PFSK-1 (cell line): ENCODE measurements around the gene ABI1.

Experiments used
- FOXP2 ChIP-seq: optimal IDR thresholded peaks from 2 replicates; pipeline ENCODE3; 2011; ENCODE audit warnings: borderline replicate concordance, control low read depth, inconsistent platforms; ENCODE audit not compliant: insufficient read depth; ENCODE audit errors: extremely low read length, extremely low read depth
- POLR2AphosphoS5 ChIP-seq: IDR thresholded peaks from 2 replicates; pipeline ENCODE4 v1.6.1; 2012; ENCODE audit warnings: low read depth, mild to moderate bottlenecking, control low read depth, low read length, moderate library complexity

DNA sequence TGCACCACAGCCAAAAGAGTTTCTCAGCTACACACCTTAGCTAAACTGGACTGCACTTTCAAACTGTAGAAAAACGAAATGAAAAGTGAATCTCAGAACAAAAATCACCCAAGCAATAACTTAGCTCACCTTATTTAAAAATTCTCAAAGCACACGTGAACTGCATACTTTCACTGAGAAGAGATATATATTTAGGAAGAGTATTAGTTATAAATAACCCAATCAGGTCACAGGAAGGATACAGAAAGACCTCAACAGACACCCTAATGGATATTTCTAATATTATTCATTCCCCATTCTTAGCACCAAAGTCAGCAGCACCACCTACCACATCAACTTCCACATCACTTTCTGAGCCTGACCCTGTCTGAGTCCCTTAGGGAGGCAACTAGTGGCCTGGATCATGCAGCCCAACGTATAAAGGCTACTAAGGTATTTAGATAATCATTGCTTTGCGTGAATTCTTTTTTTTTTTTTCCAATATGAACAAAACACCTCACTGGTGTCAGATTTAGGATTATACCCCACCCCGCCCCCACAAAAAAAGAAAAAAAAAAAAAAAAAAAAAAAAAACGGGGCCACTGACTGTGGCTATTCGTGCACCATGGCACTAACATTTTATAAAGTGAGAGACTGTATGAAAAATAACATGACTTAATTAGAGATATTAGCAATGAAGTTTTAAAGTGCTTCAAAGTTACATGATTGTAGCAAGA lies 2.6 kb downstream of the ABI1 start:
- TF ChIP-seq FOXP2 (no peak), POLR2AphosphoS5 (no peak)
